ENCODE results near the gene RARG. TPM values are rescaled to one million over a fixed set of nuclear protein-coding genes. Genes with fewer than 3 reads are reported as not detected.

RARG gene
- total RNA-seq, 6 donors from 2014 or later: 21.2 to 43.0 (median 32.1) TPM

DNA sequence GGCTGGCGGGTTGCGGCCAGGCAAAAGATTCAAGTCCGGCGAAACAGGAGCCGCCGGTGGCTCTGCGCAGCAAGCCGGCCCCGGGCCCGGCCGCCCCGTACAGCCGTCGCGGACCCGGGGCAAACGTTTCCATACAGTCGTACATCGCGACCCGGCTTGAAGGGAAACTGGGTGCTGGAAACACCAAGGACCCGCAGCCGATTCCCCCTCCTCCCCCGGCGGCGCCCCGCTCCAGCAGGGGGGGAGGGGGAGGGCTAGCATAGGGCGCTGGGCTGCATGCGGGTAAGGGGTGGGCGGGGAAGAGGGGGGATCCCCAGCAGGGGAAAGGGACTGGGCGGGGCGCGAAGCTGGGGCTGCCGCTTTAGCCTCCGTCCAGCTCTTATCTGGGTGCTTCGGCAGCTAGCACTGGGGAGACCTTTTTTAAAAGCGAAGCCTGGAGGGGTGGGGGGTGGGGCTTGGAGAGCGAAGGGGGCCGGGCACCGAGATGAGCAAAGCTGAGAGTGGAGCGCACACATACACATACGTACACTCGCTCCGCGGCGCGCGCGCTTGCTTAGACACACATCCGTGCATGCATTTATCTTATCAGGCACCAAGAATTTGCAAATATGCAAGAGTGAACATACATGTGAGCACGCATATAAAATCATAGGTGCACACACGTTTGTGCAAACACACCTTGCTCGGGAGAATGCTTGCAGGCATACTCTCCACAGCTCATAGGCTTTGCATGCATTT lies 11.9 kb downstream of the RARG start:
- no peak for TF ChIP-seq CTCF (IDR thresholded peaks at IDR 0.05)
- TF ChIP-seq POLR2A (IDR thresholded peaks at IDR 0.05): peak in 1 of 4 donors; percentile 28
- Histone ChIP-seq H3K9me3 (no peaks in the 10 kb centered on the region), H3K4me3 (peak overlapping the region; percentile 50 to 83 (median 70)), H3K4me1 (peaks cover 77 to 99% (median 78%) of the 10 kb centered on the region in 4 donors), H3K27me3 (no peaks in the 10 kb centered on the region), H3K27ac (peak overlapping the region; percentile 98 to 100 (median 99)), H3K36me3 (peaks cover 0 to 5% (median under 1%) of the 10 kb centered on the region in 4 donors)
- 0 to 1% methylated on average over 25 to 50 of the region's 53 CpGs for WGBS, 2 donors
- peak; percentile 70 to 94 for DNase-seq
- peak; percentile 32 to 45 for ATAC-seq (ENCODE audit: low FRiP score in 2 of 2)

GRCh38 chr12:53219292-53219955 lies 12.6 kb downstream of the RARG start:
- H3K4me1 ChIP-seq: peaks cover 74 to 99% (median 79%) of the 10 kb centered on the region in 4 donors
- peak overlapping the region; percentile 27 to 83 (median 70) for H3K4me3 ChIP-seq
- peak in 1 of 2 donors; percentile 76 for DNase-seq
- TF ChIP-seq EP300 (IDR thresholded peaks at IDR 0.05) (no peak), POLR2AphosphoS5 (IDR thresholded peaks at IDR 0.05) (peak; percentile 31 to 47)
- no peaks in the 10 kb centered on the region for H3K9me3 ChIP-seq
- 3 to 5% methylated on average over 21 to 27 of the region's 27 CpGs for WGBS, 2 donors
- no peaks in the 10 kb centered on the region for H3K27me3 ChIP-seq
- peaks cover 0 to 12% (median 8%) of the 10 kb centered on the region in 4 donors for H3K36me3 ChIP-seq
- H3K27ac ChIP-seq: peak overlapping the region; percentile 98 to 100 (median 99)
- ATAC-seq (ENCODE audit: low FRiP score in 2 of 2): no peak

DNA sequence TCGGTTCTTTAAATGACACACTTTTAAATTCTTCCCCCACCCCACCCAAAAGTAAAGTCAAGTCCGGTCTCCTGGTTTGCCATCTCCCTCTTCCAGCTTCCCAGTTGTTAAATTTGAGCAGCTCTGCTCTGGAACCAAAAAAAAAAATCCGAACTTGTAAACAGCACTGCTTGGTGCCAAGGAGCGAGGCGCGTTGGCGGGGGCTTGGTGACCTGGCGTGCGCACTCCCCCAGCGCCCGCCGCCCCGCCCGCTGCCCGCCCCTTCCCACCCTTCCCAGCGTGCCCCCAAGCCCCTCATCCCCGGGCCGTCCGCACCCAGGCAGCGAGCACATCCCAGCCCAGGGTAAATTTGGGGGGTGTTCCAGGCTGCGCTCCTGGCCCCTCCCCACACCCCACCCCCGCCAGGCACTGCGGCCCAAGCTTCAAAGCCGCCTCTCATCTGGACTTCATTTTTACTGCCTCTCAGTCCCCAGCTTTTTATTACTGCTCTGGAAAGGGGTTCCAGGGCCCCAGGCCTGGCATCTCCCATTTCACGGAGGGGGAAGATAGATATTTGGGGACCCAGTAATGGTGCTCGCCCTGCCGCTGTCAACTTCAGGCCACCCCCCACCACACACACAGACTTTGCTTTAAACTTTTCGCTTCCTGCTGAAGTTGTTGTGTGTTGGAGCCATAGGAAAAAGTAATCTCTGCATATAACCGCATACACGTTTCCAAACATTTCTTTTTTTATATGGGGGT lies 13.3 kb downstream of the RARG start:
- peak in 1 of 2 donors; percentile 83 for DNase-seq
- WGBS, 2 donors: 31 to 37% methylated on average over 10 to 25 of the region's 30 CpGs
- H3K4me1 ChIP-seq: peaks cover 74 to 99% (median 78%) of the 10 kb centered on the region in 4 donors

DNA sequence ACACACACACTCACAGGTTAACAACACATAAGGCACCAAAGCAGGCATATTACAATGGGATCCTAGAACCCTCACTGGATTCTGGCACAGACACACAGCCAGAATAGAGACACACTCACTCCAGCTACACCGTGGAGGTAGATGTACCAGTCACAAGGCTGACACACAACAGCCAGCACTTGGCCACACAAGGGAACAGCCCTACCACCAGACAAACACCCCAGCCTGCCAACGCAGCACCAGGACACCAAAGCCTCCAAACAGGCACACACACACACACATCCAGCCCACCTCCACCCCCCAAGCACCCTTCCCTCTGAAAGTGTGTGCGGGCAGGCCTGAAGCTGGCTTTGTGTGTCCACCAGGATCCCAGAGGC lies 14.1 kb downstream of the RARG start:
- 40 to 54% methylated on average over 3 of the region's 3 CpGs for WGBS, 2 donors
- H3K4me1 ChIP-seq: peaks cover 69 to 99% (median 74%) of the 10 kb centered on the region in 4 donors
- peak overlapping the region; percentile 98 to 100 (median 99) for H3K27ac ChIP-seq
- H3K4me3 ChIP-seq: peak overlapping the region in 2 of 4 donors; percentile 77 to 83
- no peak for ATAC-seq (ENCODE audit: low FRiP score in 2 of 2)
- no peak for TF ChIP-seq CTCF (IDR thresholded peaks at IDR 0.05)
- TF ChIP-seq EP300 (IDR thresholded peaks at IDR 0.05): no peak
- no peak for TF ChIP-seq POLR2A (IDR thresholded peaks at IDR 0.05)
- TF ChIP-seq POLR2AphosphoS5 (IDR thresholded peaks at IDR 0.05): no peak
- H3K36me3 ChIP-seq: peaks cover 0 to 27% (median 21%) of the 10 kb centered on the region in 4 donors
- DNase-seq: no peak
- H3K9me3 ChIP-seq: no peaks in the 10 kb centered on the region
- H3K27me3 ChIP-seq: no peaks in the 10 kb centered on the region

More for the DNA sequence above, 13.3 kb downstream of the RARG start:
- TF ChIP-seq EP300 (IDR thresholded peaks at IDR 0.05): no peak
- no peak for TF ChIP-seq CTCF (IDR thresholded peaks at IDR 0.05)
- TF ChIP-seq POLR2AphosphoS5 (IDR thresholded peaks at IDR 0.05): no peak
- no peak for TF ChIP-seq POLR2A (IDR thresholded peaks at IDR 0.05)
- no peaks in the 10 kb centered on the region for H3K9me3 ChIP-seq
- H3K4me3 ChIP-seq: peak overlapping the region in 3 of 4 donors; percentile 62 to 83 (median 77)
- H3K27ac ChIP-seq: peak overlapping the region; percentile 98 to 100 (median 99)
- H3K36me3 ChIP-seq: peaks cover 0 to 19% (median 14%) of the 10 kb centered on the region in 4 donors
- H3K27me3 ChIP-seq: no peaks in the 10 kb centered on the region
- ATAC-seq (ENCODE audit: low FRiP score in 2 of 2): no peak
